Liver (tissue), 3 donors: Measurements from ENCODE around the gene PCDH9.

ENCODE experiments used
- EGR1 ChIP-seq, 2 donors: IDR thresholded peaks; 2 replicates each; pipeline ENCODE4 v1.6.1; 2016 to 2018; ENCODE audit warnings: antibody characterized with exemption in 2 of 2, low read depth in 2 of 2
- FOXA1 ChIP-seq: IDR thresholded peaks from 2 replicates; pipeline ENCODE4 v1.6.1; 2016; ENCODE audit warnings: antibody characterized with exemption
- GABPA ChIP-seq, 2 donors: IDR thresholded peaks in 1 of 2; conservative IDR thresholded peaks in 1 of 2; 2 replicates each; pipeline ENCODE4 v1.6.1; 2016; ENCODE audit warnings: antibody characterized with exemption in 2 of 2, mild to moderate bottlenecking in 1 of 2, moderate library complexity in 1 of 2
- JUND ChIP-seq, 2 donors: IDR thresholded peaks; 2 replicates each; pipeline ENCODE4 v1.6.1; 2016; ENCODE audit warnings: antibody characterized with exemption in 2 of 2
- RAD21 ChIP-seq, 2 donors: IDR thresholded peaks; 2 replicates each; pipeline ENCODE4 v1.6.1; 2016; ENCODE audit warnings: antibody characterized with exemption in 2 of 2, mild to moderate bottlenecking in 2 of 2
- SP1 ChIP-seq: IDR thresholded peaks from 2 replicates; pipeline ENCODE4 v1.6.1; 2018; ENCODE audit warnings: antibody characterized with exemption, mild to moderate bottlenecking
- TAF1 ChIP-seq: conservative IDR thresholded peaks from 2 replicates; pipeline ENCODE4 v1.6.1; 2016; ENCODE audit warnings: antibody characterized with exemption, mild to moderate bottlenecking
- YY1 ChIP-seq: IDR thresholded peaks from 2 replicates; pipeline ENCODE4 v1.6.1; 2016; ENCODE audit warnings: antibody characterized with exemption, mild to moderate bottlenecking
- TF ChIP-seq, protein P1 (sequence below): fragments of 150-350 bp; IDR thresholded peaks from 2 replicates; pipeline ENCODE4 v1.5.1; 2017; ENCODE audit warnings: improper control_type of control experiment, low read depth, low read length; ENCODE audit not compliant: missing input control
- TF ChIP-seq, protein P2 (sequence below): IDR thresholded peaks from 2 replicates; pipeline ENCODE4 v1.6.1; 2016; ENCODE audit warnings: antibody characterized with exemption
- TF ChIP-seq, protein P3 (sequence below): IDR thresholded peaks from 2 replicates; pipeline ENCODE4 v1.6.1; 2016; ENCODE audit warnings: antibody characterized with exemption
- TF ChIP-seq, protein P4 (sequence below): IDR thresholded peaks from 2 replicates; pipeline ENCODE4 v1.6.1; 2016; ENCODE audit warnings: antibody characterized with exemption
- donor health status: healthy.
- donor health status: healthy.

DNA sequence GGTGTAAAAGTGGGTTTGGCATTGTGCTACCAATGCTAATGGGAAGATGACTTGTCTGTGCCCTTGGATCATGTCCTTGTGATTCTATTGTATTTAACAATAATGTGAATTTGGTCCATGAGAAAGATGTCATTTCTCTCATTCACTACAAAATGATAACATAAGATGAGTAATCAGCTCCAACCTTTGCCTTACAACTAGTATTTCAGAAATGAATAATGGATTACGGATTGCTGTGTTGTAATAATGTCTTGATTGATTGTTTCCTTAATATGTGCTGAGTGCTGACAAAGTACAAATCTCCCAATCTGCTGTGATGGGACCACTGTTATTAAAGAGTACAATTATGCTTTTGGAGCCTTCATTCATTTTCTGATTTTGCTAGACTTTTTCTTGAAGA lies 375.0 kb downstream of the PCDH9 start:
- TF ChIP-seq, protein P1, sequence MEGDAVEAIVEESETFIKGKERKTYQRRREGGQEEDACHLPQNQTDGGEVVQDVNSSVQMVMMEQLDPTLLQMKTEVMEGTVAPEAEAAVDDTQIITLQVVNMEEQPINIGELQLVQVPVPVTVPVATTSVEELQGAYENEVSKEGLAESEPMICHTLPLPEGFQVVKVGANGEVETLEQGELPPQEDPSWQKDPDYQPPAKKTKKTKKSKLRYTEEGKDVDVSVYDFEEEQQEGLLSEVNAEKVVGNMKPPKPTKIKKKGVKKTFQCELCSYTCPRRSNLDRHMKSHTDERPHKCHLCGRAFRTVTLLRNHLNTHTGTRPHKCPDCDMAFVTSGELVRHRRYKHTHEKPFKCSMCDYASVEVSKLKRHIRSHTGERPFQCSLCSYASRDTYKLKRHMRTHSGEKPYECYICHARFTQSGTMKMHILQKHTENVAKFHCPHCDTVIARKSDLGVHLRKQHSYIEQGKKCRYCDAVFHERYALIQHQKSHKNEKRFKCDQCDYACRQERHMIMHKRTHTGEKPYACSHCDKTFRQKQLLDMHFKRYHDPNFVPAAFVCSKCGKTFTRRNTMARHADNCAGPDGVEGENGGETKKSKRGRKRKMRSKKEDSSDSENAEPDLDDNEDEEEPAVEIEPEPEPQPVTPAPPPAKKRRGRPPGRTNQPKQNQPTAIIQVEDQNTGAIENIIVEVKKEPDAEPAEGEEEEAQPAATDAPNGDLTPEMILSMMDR: no peak
- no peak for TF ChIP-seq SP1
- no peak for TF ChIP-seq JUND (IDR thresholded peaks at IDR 0.05)
- TF ChIP-seq, protein P2, sequence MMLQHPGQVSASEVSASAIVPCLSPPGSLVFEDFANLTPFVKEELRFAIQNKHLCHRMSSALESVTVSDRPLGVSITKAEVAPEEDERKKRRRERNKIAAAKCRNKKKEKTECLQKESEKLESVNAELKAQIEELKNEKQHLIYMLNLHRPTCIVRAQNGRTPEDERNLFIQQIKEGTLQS: no peak
- no peak for TF ChIP-seq TAF1
- TF ChIP-seq YY1: no peak
- TF ChIP-seq, protein P3, sequence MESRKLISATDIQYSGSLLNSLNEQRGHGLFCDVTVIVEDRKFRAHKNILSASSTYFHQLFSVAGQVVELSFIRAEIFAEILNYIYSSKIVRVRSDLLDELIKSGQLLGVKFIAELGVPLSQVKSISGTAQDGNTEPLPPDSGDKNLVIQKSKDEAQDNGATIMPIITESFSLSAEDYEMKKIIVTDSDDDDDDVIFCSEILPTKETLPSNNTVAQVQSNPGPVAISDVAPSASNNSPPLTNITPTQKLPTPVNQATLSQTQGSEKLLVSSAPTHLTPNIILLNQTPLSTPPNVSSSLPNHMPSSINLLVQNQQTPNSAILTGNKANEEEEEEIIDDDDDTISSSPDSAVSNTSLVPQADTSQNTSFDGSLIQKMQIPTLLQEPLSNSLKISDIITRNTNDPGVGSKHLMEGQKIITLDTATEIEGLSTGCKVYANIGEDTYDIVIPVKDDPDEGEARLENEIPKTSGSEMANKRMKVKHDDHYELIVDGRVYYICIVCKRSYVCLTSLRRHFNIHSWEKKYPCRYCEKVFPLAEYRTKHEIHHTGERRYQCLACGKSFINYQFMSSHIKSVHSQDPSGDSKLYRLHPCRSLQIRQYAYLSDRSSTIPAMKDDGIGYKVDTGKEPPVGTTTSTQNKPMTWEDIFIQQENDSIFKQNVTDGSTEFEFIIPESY: no peak
- no peak for TF ChIP-seq FOXA1
- TF ChIP-seq GABPA (IDR thresholded peaks at IDR 0.05 in 1 of 2, conservative IDR thresholded peaks at IDR 0.05 in 1 of 2): no peak
- TF ChIP-seq, protein P4, sequence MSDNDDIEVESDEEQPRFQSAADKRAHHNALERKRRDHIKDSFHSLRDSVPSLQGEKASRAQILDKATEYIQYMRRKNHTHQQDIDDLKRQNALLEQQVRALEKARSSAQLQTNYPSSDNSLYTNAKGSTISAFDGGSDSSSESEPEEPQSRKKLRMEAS: no peak
- TF ChIP-seq EGR1 (IDR thresholded peaks at IDR 0.05; ENCODE audit: low read depth in 2 of 2): no peak
- TF ChIP-seq RAD21 (IDR thresholded peaks at IDR 0.05): no peak
